Spleen (tissue), 11 donors: Measurements from ENCODE around the gene PSMB7. TPM values are rescaled to one million over a fixed set of nuclear protein-coding genes. Genes with fewer than 3 reads are reported as not detected.

Source experiments
- DNase-seq: peaks from one replicate; pipeline ENCODE4 v3.0.0-alpha.2; 2020
- H3K27ac ChIP-seq, 8 donors: fragments of 200-600 bp; sonication (generic) in 7 of 8; 1 replicate in 4 of 8; 2 replicates in 4 of 8; pipeline versions ENCODE4 v1.5.0 to v1.8.0; 2016 to 2021; ENCODE audit warnings: inconsistent platforms in 4 of 8, mild to moderate bottlenecking in 4 of 8, moderate library complexity in 1 of 8
- H3K27me3 ChIP-seq, 7 donors: fragments of 200-600 bp; sonication (generic) in 6 of 7; replicated peaks in 1 of 7; 1 replicate in 4 of 7; 2 replicates in 3 of 7; pipeline versions ENCODE4 v1.5.0 to v1.8.0; 2016 to 2021; ENCODE audit warnings: inconsistent platforms in 3 of 7, mild to moderate bottlenecking in 1 of 7
- H3K36me3 ChIP-seq, 6 donors: fragments of 200-600 bp; sonication (generic) in 5 of 6; 1 replicate in 4 of 6; 2 replicates in 2 of 6; pipeline versions ENCODE4 v1.5.0 to v1.8.0; 2016 to 2021; ENCODE audit warnings: inconsistent platforms in 2 of 6
- H3K4me1 ChIP-seq, 6 donors: fragments of 200-600 bp; sonication (generic) in 5 of 6; 1 replicate in 3 of 6; 2 replicates in 3 of 6; pipeline versions ENCODE4 v1.5.0 to v1.8.0; 2016 to 2021; ENCODE audit warnings: inconsistent platforms in 3 of 6
- H3K4me3 ChIP-seq, 8 donors: fragments of 200-600 bp; sonication (generic) in 7 of 8; 1 replicate in 4 of 8; 2 replicates in 4 of 8; pipeline versions ENCODE4 v1.5.0 to v1.8.0; 2016 to 2021; ENCODE audit warnings: inconsistent platforms in 4 of 8, mild to moderate bottlenecking in 4 of 8, moderate library complexity in 2 of 8
- H3K9me3 ChIP-seq, 8 donors: fragments of 200-600 bp; sonication (generic) in 7 of 8; 1 replicate in 4 of 8; 2 replicates in 4 of 8; pipeline versions ENCODE4 v1.5.0 to v1.8.0; 2016 to 2021; ENCODE audit warnings: inconsistent platforms in 4 of 8
- POLR2A ChIP-seq, 3 donors: fragments of 450-650 bp; IDR thresholded peaks; one replicate each; pipeline ENCODE4 v1.5.1; 2017; ENCODE audit warnings: antibody characterized with exemption in 3 of 3, mild to moderate bottlenecking in 1 of 3
- POLR2AphosphoS5 ChIP-seq, 3 donors: sonication (generic); formaldehyde crosslinking; IDR thresholded peaks; one replicate each; pipeline ENCODE4 v1.5.1; 2017; ENCODE audit warnings: antibody characterized with exemption in 3 of 3
- WGBS, 5 donors: extraction: QIAGEN DNeasy Blood & Tissue Kit in 3 of 5; methylation state at CpG; one replicate each; pipeline versions ENCODE4 v1.1.5 to v1.1.7; 2013 to 2018; 5-methylcytosine and 5-hydroxymethylcytosine counted together
- intact Hi-C: fragments of 100-400 bp; cut with DNase I; formaldehyde crosslinking; loops from one replicate; pipeline ENCODE4 v1.15.0; 2023; ENCODE audit warnings: low total_unique reads
- polyA plus RNA-seq, 3 donors: library from polyadenylated mRNA; stranded (reverse); fragments of 200-250 nt; gene quantifications; one replicate each; pipeline ENCODE4 v1.2.1, GENCODE V29; 2013
- total RNA-seq, 7 donors: library from RNA; depleted of rRNA in 3 of 7; stranded (reverse); fragments of >200 nt in 3 of 7; fragmentation: NEBNext Ultra II Directional in 4 of 7; extraction: Animal tissue kit (Norgen Biotek cat#: 25700) in 4 of 7; gene quantifications; one replicate each; pipeline versions ENCODE4 v1.1.0 to v1.2.1, GENCODE V29; 2016 to 2021
- TF ChIP-seq, protein P1 (sequence below), 11 experiments: fragments of 200-600 bp in 7 of 11; fragments of 450-650 bp in 4 of 11; sonication (generic) in 4 of 11; IDR thresholded peaks in 8 of 11; conservative IDR thresholded peaks in 3 of 11; 1 replicate in 7 of 11; 2 replicates in 4 of 11; pipeline versions ENCODE4 v1.4.0 to v1.8.0; 2016 to 2021; ENCODE audit warnings: antibody characterized with exemption in 11 of 11, inconsistent platforms in 4 of 11, mild to moderate bottlenecking in 1 of 11
- donor health status: healthy with polysubstance abuse.
- donor health status: DM: no; HTN: no; CAD: no; lungs with moderate emphysema.
- donor health status: DM: no; HTN: no; CAD: no.
- donor health status: Bipolar disorder and iron deficiency.
- donor health status: healthy.
- donor health status: DM: no; HTN: no; CAD: no.
- donor health status: DM: yes; HTN: yes; CAD: no.

Gene PSMB7
- total and polyA plus RNA-seq, 10 donors, result 71.3 to 143 (median 108) TPM

DNA sequence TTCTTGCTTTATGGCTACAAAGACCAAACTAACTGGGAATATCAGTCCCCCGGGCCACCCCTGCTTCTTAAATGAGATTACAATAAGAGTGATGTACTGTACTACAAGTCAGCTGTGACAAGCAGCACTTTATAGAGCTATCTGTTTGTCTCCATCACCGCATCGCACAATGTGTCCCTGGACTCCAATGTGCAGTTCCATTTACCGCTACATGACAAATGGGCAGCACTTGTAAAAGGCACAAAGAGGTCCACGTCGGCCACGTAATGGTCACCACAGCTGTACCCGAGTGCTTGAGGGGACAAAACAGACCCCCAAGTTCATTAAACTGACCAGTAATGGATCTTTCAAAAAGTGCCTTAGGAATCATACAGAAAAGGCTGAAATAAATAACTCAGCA is 54.1 kb downstream of the PSMB7 start:
- Histone ChIP-seq H3K4me1 (peaks cover 0 to 44% (median 6%) of the 10 kb centered on the region in 6 donors), H3K27me3 (no peaks in the 10 kb centered on the region), H3K36me3 (peaks cover 0 to 87% (median 14%) of the 10 kb centered on the region in 6 donors), H3K27ac (no peak overlapping the region), H3K9me3 (no peaks in the 10 kb centered on the region), H3K4me3 (no peak overlapping the region)
- TF ChIP-seq POLR2AphosphoS5 (IDR thresholded peaks at IDR 0.05) (no peak), POLR2A (IDR thresholded peaks at IDR 0.05) (no peak)
- TF ChIP-seq, protein P1, sequence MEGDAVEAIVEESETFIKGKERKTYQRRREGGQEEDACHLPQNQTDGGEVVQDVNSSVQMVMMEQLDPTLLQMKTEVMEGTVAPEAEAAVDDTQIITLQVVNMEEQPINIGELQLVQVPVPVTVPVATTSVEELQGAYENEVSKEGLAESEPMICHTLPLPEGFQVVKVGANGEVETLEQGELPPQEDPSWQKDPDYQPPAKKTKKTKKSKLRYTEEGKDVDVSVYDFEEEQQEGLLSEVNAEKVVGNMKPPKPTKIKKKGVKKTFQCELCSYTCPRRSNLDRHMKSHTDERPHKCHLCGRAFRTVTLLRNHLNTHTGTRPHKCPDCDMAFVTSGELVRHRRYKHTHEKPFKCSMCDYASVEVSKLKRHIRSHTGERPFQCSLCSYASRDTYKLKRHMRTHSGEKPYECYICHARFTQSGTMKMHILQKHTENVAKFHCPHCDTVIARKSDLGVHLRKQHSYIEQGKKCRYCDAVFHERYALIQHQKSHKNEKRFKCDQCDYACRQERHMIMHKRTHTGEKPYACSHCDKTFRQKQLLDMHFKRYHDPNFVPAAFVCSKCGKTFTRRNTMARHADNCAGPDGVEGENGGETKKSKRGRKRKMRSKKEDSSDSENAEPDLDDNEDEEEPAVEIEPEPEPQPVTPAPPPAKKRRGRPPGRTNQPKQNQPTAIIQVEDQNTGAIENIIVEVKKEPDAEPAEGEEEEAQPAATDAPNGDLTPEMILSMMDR (IDR thresholded peaks at IDR 0.05 in 8 of 11, conservative IDR thresholded peaks at IDR 0.05 in 3 of 11), result no peak
- intact Hi-C loops, result no loop called here
- 87 to 95% (median 90%) methylated on average over 8 of the region's 8 CpGs for WGBS, 5 donors
- DNase-seq, result no peak

DNA sequence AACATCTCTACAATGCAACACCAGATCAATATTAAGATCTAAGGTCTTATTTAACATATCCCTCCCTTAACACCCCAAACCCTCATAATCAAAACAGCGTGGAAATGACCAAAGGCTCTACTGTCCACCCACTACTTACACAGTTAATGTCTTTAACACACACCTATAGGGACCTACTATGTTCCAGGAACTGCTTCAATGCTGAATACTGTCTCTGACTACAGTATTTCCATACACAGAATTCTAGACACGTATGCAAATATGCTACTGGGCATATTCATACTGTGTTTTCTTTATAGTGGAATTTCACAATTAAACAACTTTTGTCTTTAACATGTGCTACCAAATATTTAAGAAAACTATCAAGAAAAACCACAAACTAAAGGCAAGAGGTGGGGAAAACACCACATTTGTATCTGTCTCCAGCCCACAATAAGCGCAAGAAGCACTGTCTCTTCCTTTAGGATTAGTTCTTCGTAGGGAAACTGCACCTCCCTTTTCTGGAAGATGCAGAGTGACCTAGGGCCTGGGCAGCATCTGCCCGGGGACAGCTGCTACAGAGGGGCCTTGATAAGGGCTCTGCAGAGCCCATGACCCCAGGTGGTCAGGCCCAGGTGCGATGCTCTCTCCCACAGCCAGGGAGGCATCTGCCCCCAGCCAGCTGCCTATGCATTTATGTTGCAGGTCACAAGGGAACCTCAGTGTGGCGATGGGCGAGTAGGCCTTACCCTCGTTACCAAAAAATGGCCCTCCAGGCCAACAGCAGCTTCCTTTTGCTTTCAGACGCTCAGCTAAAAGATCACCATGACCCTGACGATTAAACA is 55.2 kb downstream of the PSMB7 start:
- peak in 1 of 3 donors; percentile 42 for TF ChIP-seq POLR2AphosphoS5 (IDR thresholded peaks at IDR 0.05)
- TF ChIP-seq, protein P1 (IDR thresholded peaks at IDR 0.05 in 8 of 11, conservative IDR thresholded peaks at IDR 0.05 in 3 of 11), result no peak
- no peaks in the 10 kb centered on the region for H3K27me3 ChIP-seq
- WGBS, 5 donors, result 75 to 80% (median 77%) methylated on average over 8 to 11 of the region's 11 CpGs
- no peaks in the 10 kb centered on the region for H3K9me3 ChIP-seq
- peaks cover 0 to 52% (median 9%) of the 10 kb centered on the region in 6 donors for H3K4me1 ChIP-seq
- H3K36me3 ChIP-seq, result peaks cover 0 to 87% (median 24%) of the 10 kb centered on the region in 6 donors
- H3K4me3 ChIP-seq, result no peak overlapping the region
- no peak for DNase-seq
- intact Hi-C loops, result no loop called here
- no peak overlapping the region for H3K27ac ChIP-seq

DNA sequence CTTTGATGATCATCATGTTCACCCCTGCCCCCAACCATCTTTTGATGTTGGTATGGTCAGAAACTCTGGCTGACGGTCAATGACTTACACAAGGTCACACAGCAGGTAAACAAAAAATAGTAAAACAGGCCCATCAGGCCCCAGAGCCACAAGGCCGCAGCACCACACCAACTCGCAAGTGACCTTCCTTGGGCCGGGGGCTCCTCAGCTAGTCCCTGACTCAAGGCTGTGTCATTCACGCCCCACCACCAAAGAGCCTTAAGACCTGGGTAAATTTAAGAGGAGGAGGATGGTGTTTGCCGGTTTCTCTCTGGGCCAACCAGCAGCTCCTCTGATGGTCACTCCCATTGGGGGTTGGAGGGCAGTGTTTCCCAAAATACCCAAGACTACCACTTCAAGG is 55.8 kb downstream of the PSMB7 start:
- WGBS, 5 donors, result 79 to 98% (median 91%) methylated on average over 6 of the region's 6 CpGs
- H3K4me3 ChIP-seq, result no peak overlapping the region
- DNase-seq, result no peak

DNA sequence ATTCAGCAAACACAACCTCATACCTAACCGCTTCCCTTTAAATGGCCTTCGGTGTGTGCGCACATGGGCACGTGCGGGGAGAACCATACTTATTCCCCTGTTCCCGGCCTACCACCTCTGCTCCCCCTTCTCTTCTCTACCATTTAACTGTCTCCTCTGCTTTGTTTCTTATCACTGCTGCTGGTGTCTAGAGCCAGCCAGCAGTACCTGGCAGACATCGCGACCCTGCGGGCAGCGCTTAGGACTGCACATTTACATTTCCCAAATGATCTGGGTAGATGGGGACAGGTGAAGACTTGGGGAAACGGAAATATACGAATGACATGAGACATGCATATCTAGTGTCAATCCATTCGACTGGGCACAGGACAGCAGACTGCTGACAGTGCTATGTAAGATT is 56.6 kb downstream of the PSMB7 start:
- Histone ChIP-seq H3K27me3 (no peaks in the 10 kb centered on the region), H3K36me3 (peaks cover 0 to 87% (median 34%) of the 10 kb centered on the region in 6 donors), H3K9me3 (no peaks in the 10 kb centered on the region), H3K27ac (no peak overlapping the region), H3K4me1 (peaks cover 0 to 65% (median 18%) of the 10 kb centered on the region in 6 donors), H3K4me3 (no peak overlapping the region)
- TF ChIP-seq POLR2AphosphoS5 (IDR thresholded peaks at IDR 0.05), result no peak
- no peak for TF ChIP-seq POLR2A (IDR thresholded peaks at IDR 0.05)
- TF ChIP-seq, protein P1 (IDR thresholded peaks at IDR 0.05 in 8 of 11, conservative IDR thresholded peaks at IDR 0.05 in 3 of 11), result no peak
- WGBS, 5 donors, result 89 to 94% (median 93%) methylated on average over 13 of the region's 13 CpGs
- intact Hi-C loops, result no loop called here
- DNase-seq, result no peak

More for the DNA sequence above, 55.8 kb downstream of the PSMB7 start:
- Histone ChIP-seq H3K9me3 (no peaks in the 10 kb centered on the region), H3K36me3 (peaks cover 0 to 87% (median 29%) of the 10 kb centered on the region in 6 donors), H3K4me1 (peaks cover 0 to 57% (median 13%) of the 10 kb centered on the region in 6 donors), H3K27ac (no peak overlapping the region), H3K27me3 (no peaks in the 10 kb centered on the region)
- intact Hi-C loops, result no loop called here
- TF ChIP-seq POLR2A (IDR thresholded peaks at IDR 0.05) (no peak), POLR2AphosphoS5 (IDR thresholded peaks at IDR 0.05) (no peak)
- TF ChIP-seq, protein P1 (IDR thresholded peaks at IDR 0.05 in 8 of 11, conservative IDR thresholded peaks at IDR 0.05 in 3 of 11), result no peak
